ENCODE measurements around the gene DBNDD1. TPM values are rescaled to one million over a fixed set of nuclear protein-coding genes. Genes with fewer than 3 reads are reported as not detected.

Gene DBNDD1
- total RNA-seq, 2 experiments from 2014 or later, result 0.18 TPM; not detected in 1

GRCh38 chr16:90046971-90047713 is 27.9 kb upstream of the DBNDD1 start:
- CTCF ChIA-PET, result no interaction called here
- Mint-ChIP-seq H3K4me3 (no peak overlapping the region), H3K4me1 (ENCODE audit: low read depth) (no peaks in the 10 kb centered on the region), H3K27me3 (ENCODE audit: low read depth) (peaks cover 16% of the 10 kb centered on the region), H3K36me3 (ENCODE audit: low read depth) (no peaks in the 10 kb centered on the region), H3K27ac (no peak overlapping the region), H3K9me3 (ENCODE audit: insufficient read depth) (no peaks in the 10 kb centered on the region)
- ATAC-seq (no peak), DNase-seq (no peak)
- POLR2A ChIA-PET, result no interaction called here

- Mint-ChIP-seq H3K27ac (no peak overlapping the region), H3K4me1 (ENCODE audit: low read depth) (no peaks in the 10 kb centered on the region), H3K36me3 (ENCODE audit: low read depth) (no peaks in the 10 kb centered on the region), H3K4me3 (no peak overlapping the region), H3K27me3 (ENCODE audit: low read depth) (peaks cover 16% of the 10 kb centered on the region), H3K9me3 (ENCODE audit: insufficient read depth) (no peaks in the 10 kb centered on the region)
- ChIA-PET POLR2A (no interaction called here), CTCF (no interaction called here)
- DNase-seq (no peak), ATAC-seq (no peak)
Measured at GRCh38 chr16:90046122-90046970, 27.1 kb upstream of the DBNDD1 start.

- Mint-ChIP-seq H3K4me3 (no peak overlapping the region), H3K27me3 (ENCODE audit: low read depth) (peaks cover 14% of the 10 kb centered on the region), H3K36me3 (ENCODE audit: low read depth) (no peaks in the 10 kb centered on the region), H3K4me1 (ENCODE audit: low read depth) (no peaks in the 10 kb centered on the region), H3K27ac (no peak overlapping the region), H3K9me3 (ENCODE audit: insufficient read depth) (no peaks in the 10 kb centered on the region)
- ATAC-seq (no peak), DNase-seq (no peak)
- ChIA-PET POLR2A (no interaction called here), CTCF (no interaction called here)
Measured at GRCh38 chr16:90044111-90044551, 24.9 kb upstream of the DBNDD1 start.

GRCh38 chr16:90043526-90043925 is 24.3 kb upstream of the DBNDD1 start:
- no peaks in the 10 kb centered on the region for H3K9me3 Mint-ChIP-seq (ENCODE audit: insufficient read depth)
- ChIA-PET POLR2A (no interaction called here), CTCF (no interaction called here)
- no peaks in the 10 kb centered on the region for H3K4me1 Mint-ChIP-seq (ENCODE audit: low read depth)
- H3K27ac Mint-ChIP-seq, result no peak overlapping the region
- no peaks in the 10 kb centered on the region for H3K36me3 Mint-ChIP-seq (ENCODE audit: low read depth)
- no peak for ATAC-seq
- H3K4me3 Mint-ChIP-seq, result no peak overlapping the region
- DNase-seq, result no peak
- H3K27me3 Mint-ChIP-seq (ENCODE audit: low read depth), result peaks cover 10% of the 10 kb centered on the region

GRCh38 chr16:90042946-90043514 is 23.8 kb upstream of the DBNDD1 start:
- ChIA-PET POLR2A (no interaction called here), CTCF (no interaction called here)
- DNase-seq (no peak), ATAC-seq (no peak)
- H3K4me1 Mint-ChIP-seq (ENCODE audit: low read depth), result no peaks in the 10 kb centered on the region
- H3K9me3 Mint-ChIP-seq (ENCODE audit: insufficient read depth), result no peaks in the 10 kb centered on the region
- H3K36me3 Mint-ChIP-seq (ENCODE audit: low read depth), result no peaks in the 10 kb centered on the region
- peaks cover 5% of the 10 kb centered on the region for H3K27me3 Mint-ChIP-seq (ENCODE audit: low read depth)
- H3K27ac Mint-ChIP-seq, result no peak overlapping the region
- H3K4me3 Mint-ChIP-seq, result no peak overlapping the region

GRCh38 chr16:90041896-90042473 is 22.7 kb upstream of the DBNDD1 start:
- no peak for DNase-seq
- H3K9me3 Mint-ChIP-seq (ENCODE audit: insufficient read depth), result no peaks in the 10 kb centered on the region
- H3K36me3 Mint-ChIP-seq (ENCODE audit: low read depth), result no peaks in the 10 kb centered on the region
- no peak overlapping the region for H3K4me3 Mint-ChIP-seq
- H3K4me1 Mint-ChIP-seq (ENCODE audit: low read depth), result no peaks in the 10 kb centered on the region
- ChIA-PET POLR2A (no interaction called here), CTCF (no interaction called here)
- peaks cover 5% of the 10 kb centered on the region for H3K27me3 Mint-ChIP-seq (ENCODE audit: low read depth)
- no peak overlapping the region for H3K27ac Mint-ChIP-seq
- ATAC-seq, result no peak

GRCh38 chr16:90040152-90041023 is 21.1 kb upstream of the DBNDD1 start:
- ATAC-seq (no peak), DNase-seq (no peak)
- Mint-ChIP-seq H3K4me1 (ENCODE audit: low read depth) (no peaks in the 10 kb centered on the region), H3K27ac (no peak overlapping the region), H3K9me3 (ENCODE audit: insufficient read depth) (no peaks in the 10 kb centered on the region), H3K4me3 (no peak overlapping the region), H3K36me3 (ENCODE audit: low read depth) (no peaks in the 10 kb centered on the region), H3K27me3 (ENCODE audit: low read depth) (no peaks in the 10 kb centered on the region)
- CTCF ChIA-PET, result no interaction called here
- POLR2A ChIA-PET, result no interaction called here

GRCh38 chr16:90037276-90037675 is 18.0 kb upstream of the DBNDD1 start:
- no peak for DNase-seq
- no peaks in the 10 kb centered on the region for H3K9me3 Mint-ChIP-seq (ENCODE audit: insufficient read depth)
- no peak for ATAC-seq
- no peaks in the 10 kb centered on the region for H3K4me1 Mint-ChIP-seq (ENCODE audit: low read depth)
- no peaks in the 10 kb centered on the region for H3K27me3 Mint-ChIP-seq (ENCODE audit: low read depth)
- H3K4me3 Mint-ChIP-seq, result no peak overlapping the region
- H3K27ac Mint-ChIP-seq, result no peak overlapping the region
- no peaks in the 10 kb centered on the region for H3K36me3 Mint-ChIP-seq (ENCODE audit: low read depth)
- ChIA-PET CTCF (no interaction called here), POLR2A (no interaction called here)

- Mint-ChIP-seq H3K4me3 (no peak overlapping the region), H3K27ac (no peak overlapping the region), H3K9me3 (ENCODE audit: insufficient read depth) (no peaks in the 10 kb centered on the region), H3K36me3 (ENCODE audit: low read depth) (peaks cover 5% of the 10 kb centered on the region), H3K4me1 (ENCODE audit: low read depth) (no peaks in the 10 kb centered on the region), H3K27me3 (ENCODE audit: low read depth) (no peaks in the 10 kb centered on the region)
- ATAC-seq (no peak), DNase-seq (no peak)
- ChIA-PET CTCF (no interaction called here), POLR2A (no interaction called here)
Measured at GRCh38 chr16:90035902-90036301, 16.6 kb upstream of the DBNDD1 start.

GRCh38 chr16:90034504-90034903 is 15.2 kb upstream of the DBNDD1 start:
- no peak overlapping the region for H3K27ac Mint-ChIP-seq
- H3K4me1 Mint-ChIP-seq (ENCODE audit: low read depth), result no peaks in the 10 kb centered on the region
- DNase-seq, result no peak
- ATAC-seq, result no peak
- peaks cover 5% of the 10 kb centered on the region for H3K36me3 Mint-ChIP-seq (ENCODE audit: low read depth)
- H3K4me3 Mint-ChIP-seq, result no peak overlapping the region
- CTCF ChIA-PET, result no interaction called here
- H3K27me3 Mint-ChIP-seq (ENCODE audit: low read depth), result no peaks in the 10 kb centered on the region
- no peaks in the 10 kb centered on the region for H3K9me3 Mint-ChIP-seq (ENCODE audit: insufficient read depth)
- POLR2A ChIA-PET, result no interaction called here

GRCh38 chr16:90033387-90033786 is 14.1 kb upstream of the DBNDD1 start:
- no peak for ATAC-seq
- DNase-seq, result no peak
- no peak overlapping the region for H3K27ac Mint-ChIP-seq
- H3K27me3 Mint-ChIP-seq (ENCODE audit: low read depth), result no peaks in the 10 kb centered on the region
- ChIA-PET POLR2A (no interaction called here), CTCF (no interaction called here)
- no peaks in the 10 kb centered on the region for H3K4me1 Mint-ChIP-seq (ENCODE audit: low read depth)
- peaks cover 5% of the 10 kb centered on the region for H3K36me3 Mint-ChIP-seq (ENCODE audit: low read depth)
- H3K9me3 Mint-ChIP-seq (ENCODE audit: insufficient read depth), result no peaks in the 10 kb centered on the region
- no peak overlapping the region for H3K4me3 Mint-ChIP-seq
